HG02763 (cell line): ENCODE results near the gene TAX1BP3.
"Not testable (repeated sequence)": the region's sequence is repeated elsewhere in the genome, so short reads cannot be mapped to it uniquely, and the experiment has no call there.

Experiments used
- ATAC-seq: cut with Tn5 transposase; IDR thresholded peaks from one replicate; pipeline ENCODE4 v1.9.1; 2021; ENCODE audit warnings: mild to moderate bottlenecking, moderate library complexity; ENCODE audit not compliant: unreplicated experiment

Gene TAX1BP3, protein sequence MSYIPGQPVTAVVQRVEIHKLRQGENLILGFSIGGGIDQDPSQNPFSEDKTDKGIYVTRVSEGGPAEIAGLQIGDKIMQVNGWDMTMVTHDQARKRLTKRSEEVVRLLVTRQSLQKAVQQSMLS

GRCh38 chr17:3668279-3669084 is at the start of gene TAX1BP3, which contains the start of gene EMC6:
TAX1BP3 (minus strand) TSS chr17:3668578; CDS start chr17:3668526, 52 bp downstream.
EMC6 (plus strand) TSS chr17:3668812; CDS start chr17:3669147, 335 bp downstream.
- peak; percentile 88 for ATAC-seq

DNA sequence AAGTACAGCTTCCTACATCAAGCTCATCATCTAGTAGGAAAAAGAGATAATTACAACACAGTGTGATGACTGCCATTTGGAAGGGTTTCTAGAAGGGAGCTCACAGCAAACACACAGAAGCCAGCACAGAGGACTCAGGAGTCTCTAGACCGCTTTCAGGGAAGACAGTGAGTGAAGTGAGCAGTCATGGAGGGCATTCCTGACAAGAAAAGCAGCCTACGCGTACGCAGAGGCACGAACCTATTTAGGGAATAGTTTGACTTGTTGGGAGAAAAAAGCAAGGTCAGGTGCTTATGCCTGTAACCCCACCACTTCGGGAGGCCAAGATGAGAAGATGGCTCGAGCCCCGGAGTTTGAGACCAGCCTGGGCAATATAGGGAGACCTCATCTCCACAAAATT is 46.9 kb upstream of the TAX1BP3 start:
- ATAC-seq = no peak

DNA sequence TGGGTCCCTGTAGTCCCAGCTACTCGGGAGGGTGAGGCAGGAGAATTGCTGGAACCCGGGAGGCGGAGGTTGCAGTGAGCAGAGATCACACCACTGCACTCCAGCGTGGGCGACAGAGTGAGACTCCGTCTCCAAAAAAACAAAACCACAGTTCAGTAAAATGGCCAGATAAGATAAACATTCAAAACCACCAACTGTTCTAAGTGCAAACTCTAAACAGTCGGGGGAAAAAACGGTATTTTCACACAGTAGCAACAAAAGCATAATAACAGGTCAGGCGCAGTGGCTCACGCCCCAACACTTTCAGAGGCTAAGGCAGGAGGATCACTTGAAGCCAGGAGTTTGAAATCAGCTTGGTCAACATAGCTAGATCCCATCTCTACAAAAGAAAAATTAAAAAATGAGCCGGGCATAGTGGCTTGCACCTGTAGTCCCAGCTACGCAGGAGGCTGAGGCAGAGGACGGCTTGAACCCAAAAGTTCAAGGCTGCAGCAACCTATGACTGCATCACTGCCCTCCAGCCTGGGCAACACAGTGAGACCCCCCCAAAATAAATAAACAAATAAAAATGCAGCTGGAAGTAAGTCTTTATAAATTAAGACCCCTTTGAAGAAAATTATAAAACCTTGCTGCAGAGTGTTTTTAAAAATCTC is 44.6 kb upstream of the TAX1BP3 start:
- no peak for ATAC-seq

GRCh38 chr17:3710951-3711383 is 42.6 kb upstream of the TAX1BP3 start:
- peak; percentile 94 for ATAC-seq

DNA sequence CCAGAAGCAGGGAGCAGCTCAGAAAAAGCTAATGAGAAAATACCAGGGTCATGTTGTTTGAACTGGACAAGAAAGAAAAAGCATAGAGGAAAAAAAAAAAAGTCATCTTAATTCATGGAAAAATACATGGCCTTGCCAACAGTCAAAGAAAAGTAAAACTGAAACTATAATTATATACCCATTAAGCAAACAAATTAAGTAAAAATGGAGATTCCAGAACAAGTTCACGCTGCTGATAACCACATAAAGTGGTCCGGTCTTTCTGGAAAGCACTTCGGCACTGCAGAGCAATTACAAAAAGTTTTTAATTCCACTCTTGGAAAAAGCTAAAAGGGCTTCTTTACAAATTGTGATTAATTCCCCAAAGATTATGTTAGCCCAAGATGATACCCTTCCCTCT is 40.0 kb upstream of the TAX1BP3 start:
- ATAC-seq = no peak

DNA sequence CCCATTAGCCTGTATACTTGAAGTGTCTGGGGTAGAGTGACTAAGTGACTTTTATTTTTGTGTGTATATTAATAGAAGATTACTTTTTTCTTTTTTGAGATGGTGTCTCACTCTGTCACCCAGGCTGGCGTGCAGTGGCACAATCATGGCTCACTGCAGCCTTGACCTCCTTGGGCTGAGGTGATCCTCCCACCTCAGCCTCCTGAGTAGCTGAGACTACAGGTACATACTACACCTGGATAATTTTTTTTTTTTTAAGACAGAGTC is 37.3 kb upstream of the TAX1BP3 start:
- not testable (repeated sequence) for ATAC-seq

GRCh38 chr17:3704931-3705717 is 36.7 kb upstream of the TAX1BP3 start:
- no peak for ATAC-seq

- not testable (repeated sequence) for ATAC-seq
These were observed 33.7 kb upstream of the TAX1BP3 start for GRCh38 chr17:3702041-3702539.

DNA sequence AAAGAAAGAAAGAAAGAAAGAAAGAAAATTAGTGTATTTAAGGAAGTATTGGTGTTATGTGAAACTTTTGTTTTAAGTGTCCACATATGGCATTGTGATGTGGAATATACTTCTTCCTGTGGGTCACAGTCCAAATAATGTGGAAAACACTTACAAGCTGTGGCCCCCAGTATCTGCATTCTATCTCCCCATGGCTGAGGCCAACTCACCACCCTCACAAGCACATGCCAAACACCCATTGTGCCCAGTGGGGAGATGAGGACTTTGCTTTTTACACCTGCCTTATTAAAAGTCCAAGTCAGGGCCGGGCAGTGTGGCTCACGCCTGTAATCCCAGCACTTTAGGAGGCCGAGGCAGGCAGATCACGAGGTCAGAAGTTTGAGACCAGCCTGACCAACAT is 31.6 kb upstream of the TAX1BP3 start:
- ATAC-seq = no peak

DNA sequence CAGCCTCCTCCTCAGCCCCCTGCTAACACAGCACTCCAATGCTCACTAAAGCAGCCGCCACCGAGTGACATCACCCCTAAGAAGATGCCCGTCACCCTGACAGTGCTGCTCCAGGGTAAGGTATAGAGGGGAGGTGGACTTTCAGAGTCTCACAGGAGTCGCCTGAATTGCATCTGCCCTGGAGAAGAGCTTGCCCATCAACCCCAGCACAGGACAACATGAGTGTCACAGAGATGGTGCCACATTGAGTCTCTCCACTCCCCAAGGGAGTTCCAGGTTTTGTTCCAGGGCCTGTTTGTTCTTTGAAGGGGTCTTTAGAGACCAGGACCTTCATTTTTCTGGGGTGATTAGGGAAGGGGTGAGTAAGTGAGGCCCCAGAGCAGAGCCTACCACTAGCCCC is 29.8 kb upstream of the TAX1BP3 start:
- ATAC-seq = no peak

- ATAC-seq = no peak
These were observed 28.7 kb upstream of the TAX1BP3 start for GRCh38 chr17:3697103-3697476.

GRCh38 chr17:3695723-3696411 is 27.5 kb upstream of the TAX1BP3 start, which contains the start of gene P2RX5:
P2RX5 (minus strand) TSS chr17:3696155; CDS start chr17:3696005, 150 bp downstream.
- ATAC-seq = no peak

- no peak for ATAC-seq
These were observed 26.8 kb upstream of the TAX1BP3 start for GRCh38 chr17:3695129-3695722.

- ATAC-seq = no peak
These were observed 25.5 kb upstream of the TAX1BP3 start for GRCh38 chr17:3693829-3694231.

GRCh38 chr17:3693141-3693540 is 24.8 kb upstream of the TAX1BP3 start:
- no peak for ATAC-seq

- ATAC-seq = no peak
These were observed 24.0 kb upstream of the TAX1BP3 start for GRCh38 chr17:3692346-3692745.

GRCh38 chr17:3691617-3692067 is 23.3 kb upstream of the TAX1BP3 start:
- ATAC-seq = no peak

- ATAC-seq = no peak
These were observed 21.8 kb upstream of the TAX1BP3 start for GRCh38 chr17:3690094-3690715.

DNA sequence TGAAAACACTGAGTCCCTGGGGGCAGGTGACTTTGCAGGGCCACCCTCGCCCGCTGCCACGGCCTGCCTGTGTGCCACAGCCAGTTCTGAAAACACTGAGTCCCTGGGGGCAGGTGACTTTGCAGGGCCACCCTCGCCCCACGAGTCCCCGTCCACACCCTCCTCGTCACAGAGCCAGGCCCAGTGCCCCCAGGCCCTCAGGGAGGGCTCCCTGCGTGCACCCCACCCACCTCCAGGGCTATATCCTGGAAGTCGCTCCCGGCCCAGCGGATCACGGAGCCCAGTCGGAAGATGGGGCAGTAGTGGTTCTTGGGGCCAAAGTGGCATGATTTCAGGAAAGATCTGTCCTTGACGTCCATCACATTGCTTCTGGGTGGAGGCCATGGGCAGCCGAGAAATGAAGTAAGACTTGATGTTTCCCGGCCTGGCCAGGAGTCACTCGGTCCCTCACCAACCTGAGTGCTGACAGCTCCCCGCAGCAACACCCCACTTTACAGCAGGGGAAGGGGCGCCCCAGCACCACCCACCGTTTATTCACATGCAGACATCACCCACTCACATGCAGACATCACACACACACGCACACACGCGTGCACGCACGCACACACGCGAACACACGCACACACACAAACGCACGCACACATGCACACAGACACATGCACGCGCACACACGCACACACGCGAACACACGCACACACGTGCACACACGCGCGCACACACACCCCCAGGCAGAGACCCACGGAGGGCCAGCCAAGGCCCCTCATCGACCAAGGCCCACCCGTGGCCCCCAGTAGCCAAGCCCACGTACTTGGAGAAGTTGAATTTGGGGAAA is 21.1 kb upstream of the TAX1BP3 start:
- no peak for ATAC-seq
